Measurements from ENCODE around the gene LRRC8A. TPM values are rescaled to one million over a fixed set of nuclear protein-coding genes. Genes with fewer than 3 reads are reported as not detected.

LRRC8A gene
- total and polyA plus RNA-seq, 2 of the 8 experiments (the other 6 are each of a cell fraction or from before 2014, with no cell fraction given), result 103 to 111 TPM

DNA sequence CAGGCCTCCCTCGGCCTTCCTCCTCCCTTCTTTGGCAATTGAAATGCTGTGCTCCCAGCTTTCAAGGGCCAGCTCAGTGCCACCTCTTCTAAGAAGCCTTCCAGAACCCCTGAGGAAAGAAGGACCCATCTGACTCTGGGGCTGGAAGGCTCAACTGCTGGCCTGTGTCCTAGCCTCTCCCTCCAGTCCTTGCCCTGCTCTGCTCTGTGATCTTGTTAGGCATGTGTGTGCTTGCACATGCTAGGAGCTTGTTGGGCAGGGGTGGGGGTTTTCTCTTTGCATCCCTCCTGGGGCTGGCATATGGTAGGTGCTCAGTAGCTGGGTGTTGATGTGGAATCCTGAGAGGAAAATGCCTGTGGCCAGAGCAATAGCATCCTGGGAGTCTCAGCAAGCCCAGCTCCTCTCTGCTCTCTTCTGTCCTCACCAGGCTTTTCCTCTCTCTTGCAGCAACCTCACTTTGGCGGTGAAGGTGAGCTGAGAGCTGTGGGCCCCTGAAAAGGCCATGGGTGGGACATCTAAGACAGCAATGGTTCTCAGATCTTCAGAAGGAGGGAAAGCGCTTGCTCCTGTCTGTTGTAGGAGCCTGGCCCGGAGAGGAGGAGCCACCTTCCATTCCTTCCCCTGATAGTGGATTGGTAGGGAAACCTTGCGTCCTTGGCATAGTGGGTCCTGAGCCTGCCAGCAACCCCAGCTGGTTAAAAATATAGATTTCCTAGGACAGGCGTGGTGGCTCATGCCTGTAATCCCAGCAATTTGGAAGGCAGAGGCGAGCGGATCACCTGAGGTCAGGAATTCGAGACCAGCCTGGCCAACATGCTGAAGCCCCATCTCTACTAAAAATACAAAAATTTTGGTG, 55.6 kb downstream of the LRRC8A start:
- Histone ChIP-seq H3K27ac (ENCODE audit: low read depth, low read length) (no peak overlapping the region), H4K20me1 (replicated peaks in 1 of 2; ENCODE audit: control insufficient read depth in 1 of 2, insufficient read depth in 2 of 2, low read length in 2 of 2) (no peaks in the 10 kb centered on the region), H3K36me3 (ENCODE audit: control insufficient read depth in 2 of 4, insufficient read depth in 4 of 4, low read length in 3 of 4) (peaks cover 0 to 3% (median 0%) of the 10 kb centered on the region in 4 experiments; a peak in 1 of 8 replicates), H3K23me2 (ENCODE audit: low read depth, low read length) (no peaks in the 10 kb centered on the region), H3K9ac (replicated peaks in 1 of 4; ENCODE audit: extremely low read depth in 1 of 4, low read depth in 3 of 4, low read length in 3 of 4) (no peak overlapping the region), H3K23ac (ENCODE audit: insufficient read length) (no peak overlapping the region), H2AFZ (ENCODE audit: low read length) (no peak overlapping the region), H2AK5ac (ENCODE audit: low read depth, low read length) (no peak overlapping the region), H2BK12ac (ENCODE audit: low read depth, low read length) (no peak overlapping the region), H3K79me1 (ENCODE audit: low read depth, low read length) (no peaks in the 10 kb centered on the region), H2BK120ac (replicated peaks; ENCODE audit: low read depth, low read length) (no peak overlapping the region), H3K4me3 (ENCODE audit: extremely low read depth in 1 of 4, insufficient read depth in 2 of 4, low read depth in 3 of 4, low read length in 4 of 4) (no peak overlapping the region), H4K8ac (ENCODE audit: extremely low read depth, insufficient read depth, low read length) (no peak overlapping the region), H3K4me1 (replicated peaks in 1 of 4; ENCODE audit: control insufficient read depth in 3 of 4, insufficient read depth in 4 of 4, low read length in 3 of 4) (no peaks in the 10 kb centered on the region), H3K27me3 (replicated peaks in 1 of 4; ENCODE audit: control insufficient read depth in 3 of 4, extremely low read depth in 1 of 4, insufficient read depth in 3 of 4, low read length in 3 of 4) (no peaks in the 10 kb centered on the region), H3K56ac (replicated peaks; ENCODE audit: insufficient read length, low read depth, low read length) (no peak overlapping the region), H2BK15ac (ENCODE audit: low read length) (no peak overlapping the region), H3K18ac (ENCODE audit: extremely low read depth, low read length) (no peak overlapping the region), H3K79me2 (ENCODE audit: control insufficient read depth in 1 of 2, insufficient read depth in 2 of 2, low read length in 2 of 2) (no peaks in the 10 kb centered on the region), H3K4me2 (ENCODE audit: insufficient read depth in 1 of 2, low read depth in 2 of 2, low read length in 2 of 2) (no peak overlapping the region), H2BK5ac (ENCODE audit: low read depth, low read length) (no peak overlapping the region), H4K91ac (replicated peaks; ENCODE audit: insufficient read length, low read length) (no peak overlapping the region), H3K4ac (replicated peaks; ENCODE audit: insufficient read length, low read depth, low read length) (no peak overlapping the region), H2BK20ac (ENCODE audit: low read length) (no peak overlapping the region), H3K14ac (ENCODE audit: insufficient read length) (no peak overlapping the region), H4K5ac (ENCODE audit: insufficient read length, low read depth, low read length) (no peak overlapping the region), H3K9me3 (ENCODE audit: insufficient read depth in 2 of 2, low read depth in 1 of 2, low read length in 1 of 2) (no peaks in the 10 kb centered on the region)
- WGBS, 2 experiments (ENCODE audit: extremely low coverage in 1 of 2, insufficient coverage in 1 of 2, insufficient read length in 1 of 2, insufficient replicate concordance in 2 of 2, low coverage in 1 of 2, low lambda C conversion rate in 2 of 2, missing lambda C conversion rate in 1 of 2), result 91% methylated on average over 6 of the region's 9 CpGs; no CpG with 5 or more reads in 1 of the 2 experiments
- DNase-seq (ENCODE audit: low read depth in 1 of 2, low spot score in 2 of 2) (no peak), FAIRE-seq (no peak)
- CTCF ChIA-PET (ENCODE audit: partially characterized antibody), result interaction anchor here (0.5 to 2.6 kb wide), 9 partner anchors 8 to 480 kb away, joined by 3 to 11 read pairs (median 3); no protein-coding TSS in a partner anchor
- POLR2A ChIA-PET (ENCODE audit: partially characterized antibody), result interaction anchor here (1.3 to 1.6 kb wide), 3 partner anchors 9 to 165 kb away, joined by 3 to 4 read pairs (median 3); partner anchors contain the start of genes LRRC8A and ZER1
- TF ChIP-seq EZH2 (IDR thresholded peaks at IDR 0.05; ENCODE audit: low read depth, low read length, severe bottlenecking) (no peak), BRCA1 (IDR thresholded peaks at IDR 0.05; ENCODE audit: low read depth, low read length) (no peak), SIRT6 (IDR thresholded peaks at IDR 0.05; ENCODE audit: low read length) (no peak), RXRA (IDR thresholded peaks at IDR 0.05; ENCODE audit: insufficient read depth, low read depth, low read length) (no peak), CHD2 (IDR thresholded peaks at IDR 0.05; ENCODE audit: low read length) (no peak), SIN3A (conservative IDR thresholded peaks at IDR 0.05 in 1 of 2, IDR thresholded peaks at IDR 0.05 in 1 of 2; ENCODE audit: low read depth in 1 of 2, low read length in 2 of 2) (no peak), KDM5A (IDR thresholded peaks at IDR 0.05; ENCODE audit: low read length) (no peak)
- TF ChIP-seq, protein P1, sequence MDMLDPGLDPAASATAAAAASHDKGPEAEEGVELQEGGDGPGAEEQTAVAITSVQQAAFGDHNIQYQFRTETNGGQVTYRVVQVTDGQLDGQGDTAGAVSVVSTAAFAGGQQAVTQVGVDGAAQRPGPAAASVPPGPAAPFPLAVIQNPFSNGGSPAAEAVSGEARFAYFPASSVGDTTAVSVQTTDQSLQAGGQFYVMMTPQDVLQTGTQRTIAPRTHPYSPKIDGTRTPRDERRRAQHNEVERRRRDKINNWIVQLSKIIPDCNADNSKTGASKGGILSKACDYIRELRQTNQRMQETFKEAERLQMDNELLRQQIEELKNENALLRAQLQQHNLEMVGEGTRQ (IDR thresholded peaks at IDR 0.05; ENCODE audit: low read length), result no peak
- TF ChIP-seq, protein P2, sequence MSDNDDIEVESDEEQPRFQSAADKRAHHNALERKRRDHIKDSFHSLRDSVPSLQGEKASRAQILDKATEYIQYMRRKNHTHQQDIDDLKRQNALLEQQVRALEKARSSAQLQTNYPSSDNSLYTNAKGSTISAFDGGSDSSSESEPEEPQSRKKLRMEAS (IDR thresholded peaks at IDR 0.05), result no peak
- TF ChIP-seq, protein P3, sequence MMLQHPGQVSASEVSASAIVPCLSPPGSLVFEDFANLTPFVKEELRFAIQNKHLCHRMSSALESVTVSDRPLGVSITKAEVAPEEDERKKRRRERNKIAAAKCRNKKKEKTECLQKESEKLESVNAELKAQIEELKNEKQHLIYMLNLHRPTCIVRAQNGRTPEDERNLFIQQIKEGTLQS (IDR thresholded peaks at IDR 0.05; ENCODE audit: insufficient read depth, low read depth, low read length), result no peak
